HepG2 (cell line): Measurements from ENCODE around the gene HEXIM1. TPM values are rescaled to one million over a fixed set of nuclear protein-coding genes. Genes with fewer than 3 reads are reported as not detected.
A peak's percentile ranks its signal among the peaks of the same experiment; 100 is the strongest.

ENCODE experiments used
- GABPA ChIP-seq, 2 experiments: IDR thresholded peaks; 2 replicates each; pipeline ENCODE4 v1.6.1; 2011 to 2016; ENCODE audit warnings: low read depth in 2 of 2, low read length in 1 of 2, missing biosample characterization in 1 of 2, missing genetic modification characterization in 1 of 2
- PHF5A ChIP-seq: IDR thresholded peaks from one replicate; pipeline ENCODE4 v1.6.1; 2018; ENCODE audit warnings: low read depth, missing genetic modification reagents; ENCODE audit not compliant: unreplicated experiment
- REXO4 ChIP-seq: sonication (generic); formaldehyde crosslinking; IDR thresholded peaks from 2 replicates; pipeline ENCODE4 v1.8.0; 2022; ENCODE audit warnings: missing genetic modification reagents, mild to moderate bottlenecking, borderline replicate concordance
- RFXAP ChIP-seq: sonication (generic); formaldehyde crosslinking; IDR thresholded peaks from 2 replicates; pipeline ENCODE4 v1.4.0; 2020; ENCODE audit warnings: missing genetic modification reagents, borderline replicate concordance
- SP1 ChIP-seq, 2 experiments: fragments of 450-650 bp in 1 of 2; sonication (generic) in 1 of 2; formaldehyde crosslinking in 1 of 2; IDR thresholded peaks; 2 replicates each; pipeline versions ENCODE4 v1.4.0 to v1.6.1; 2016 to 2020; ENCODE audit warnings: missing genetic modification reagents in 1 of 2
- TBL1XR1 ChIP-seq: fragments of 150-350 bp; IDR thresholded peaks from 2 replicates; pipeline ENCODE4 v1.6.1; 2014; ENCODE audit warnings: borderline replicate concordance, low read length; ENCODE audit not compliant: partially characterized antibody
- TOE1 ChIP-seq: sonication (generic); formaldehyde crosslinking; IDR thresholded peaks from 2 replicates; pipeline ENCODE4 v1.4.0; 2020; ENCODE audit warnings: mild to moderate bottlenecking, missing genetic modification reagents
- ZFP37 ChIP-seq: sonication (generic); formaldehyde crosslinking; IDR thresholded peaks from 2 replicates; pipeline ENCODE4 v1.4.0; 2020; ENCODE audit warnings: missing genetic modification reagents, borderline replicate concordance
- ZNF205 ChIP-seq: IDR thresholded peaks from 2 replicates; pipeline ENCODE4 v1.6.1; 2018; ENCODE audit warnings: missing biosample characterization, missing genetic modification reagents
- ZNF607 ChIP-seq: sonication (generic); formaldehyde crosslinking; IDR thresholded peaks from 2 replicates; pipeline ENCODE4 v1.5.1; 2020; ENCODE audit warnings: missing genetic modification reagents, mild to moderate bottlenecking, borderline replicate concordance
- ZNF616 ChIP-seq: sonication (generic); formaldehyde crosslinking; IDR thresholded peaks from 2 replicates; pipeline ENCODE4 v1.5.0; 2020; ENCODE audit warnings: low read depth, mild to moderate bottlenecking, missing genetic modification reagents
- polyA plus RNA-seq, 8 experiments: library from polyadenylated mRNA; depleted of rRNA in 3 of 8; stranded (reverse) in 7 of 8; unstranded in 1 of 8; fragments of >200 nt; fragmentation: Illumina TruSeq in 4 of 8; extraction: Trizol in 4 of 8; gene quantifications; 2 replicates each; pipeline versions ENCODE4 v1.2.1 to v1.2.3, GENCODE V29; 2011 to 2016; ENCODE audit warnings: low read depth in 4 of 8, missing spikeins in 1 of 8, mixed read lengths in 1 of 8; ENCODE audit not compliant: insufficient read depth in 1 of 8
- total RNA-seq, 5 experiments: library from RNA; depleted of rRNA; stranded (reverse); fragments of >200 nt; fragmentation: Illumina TruSeq; extraction: Trizol; gene quantifications; 2 replicates each; pipeline ENCODE4 v1.2.3, GENCODE V29; 2016; ENCODE audit warnings: low read depth in 1 of 5
- TF ChIP-seq, protein P1 (sequence below): sonication (generic); formaldehyde crosslinking; IDR thresholded peaks from 2 replicates; pipeline ENCODE4 v1.5.0; 2020; ENCODE audit warnings: mild to moderate bottlenecking, missing genetic modification reagents
- TF ChIP-seq, protein P2 (sequence below): sonication (generic); formaldehyde crosslinking; IDR thresholded peaks from 2 replicates; pipeline ENCODE4 v1.5.1; 2020; ENCODE audit warnings: mild to moderate bottlenecking, missing genetic modification reagents
- TF ChIP-seq, protein P3 (sequence below): sonication (generic); formaldehyde crosslinking; IDR thresholded peaks from 2 replicates; pipeline ENCODE4 v1.8.1; 2023; ENCODE audit warnings: mild to moderate bottlenecking, inconsistent platforms, moderate library complexity, missing genetic modification reagents, borderline replicate concordance
- TF ChIP-seq, protein P4 (sequence below): sonication (generic); formaldehyde crosslinking; IDR thresholded peaks from 2 replicates; pipeline ENCODE4; 2020; ENCODE audit warnings: missing genetic modification reagents, mild to moderate bottlenecking, borderline replicate concordance
- TF ChIP-seq, protein P5 (sequence below): sonication (generic); formaldehyde crosslinking; IDR thresholded peaks from 2 replicates; pipeline ENCODE4 v1.5.1; 2020; ENCODE audit warnings: missing genetic modification reagents, mild to moderate bottlenecking, borderline replicate concordance

The HEXIM1 gene
- total and polyA plus RNA-seq, 2 of the 13 experiments (the other 11 are each of a cell fraction or from before 2014, with no cell fraction given), result 10.5 to 16.6 TPM

GRCh38 chr17:45132572-45133463 is 15.5 kb upstream of the HEXIM1 start (continued):
- TF ChIP-seq, protein P1, sequence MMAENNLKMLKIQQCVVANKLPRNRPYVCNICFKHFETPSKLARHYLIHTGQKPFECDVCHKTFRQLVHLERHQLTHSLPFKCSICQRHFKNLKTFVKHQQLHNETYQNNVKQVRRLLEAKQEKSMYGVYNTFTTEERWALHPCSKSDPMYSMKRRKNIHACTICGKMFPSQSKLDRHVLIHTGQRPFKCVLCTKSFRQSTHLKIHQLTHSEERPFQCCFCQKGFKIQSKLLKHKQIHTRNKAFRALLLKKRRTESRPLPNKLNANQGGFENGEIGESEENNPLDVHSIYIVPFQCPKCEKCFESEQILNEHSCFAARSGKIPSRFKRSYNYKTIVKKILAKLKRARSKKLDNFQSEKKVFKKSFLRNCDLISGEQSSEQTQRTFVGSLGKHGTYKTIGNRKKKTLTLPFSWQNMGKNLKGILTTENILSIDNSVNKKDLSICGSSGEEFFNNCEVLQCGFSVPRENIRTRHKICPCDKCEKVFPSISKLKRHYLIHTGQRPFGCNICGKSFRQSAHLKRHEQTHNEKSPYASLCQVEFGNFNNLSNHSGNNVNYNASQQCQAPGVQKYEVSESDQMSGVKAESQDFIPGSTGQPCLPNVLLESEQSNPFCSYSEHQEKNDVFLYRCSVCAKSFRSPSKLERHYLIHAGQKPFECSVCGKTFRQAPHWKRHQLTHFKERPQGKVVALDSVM (CRISPR knock-in tag), result 0 out of 2 replicates have a peak, but pooled peaks have one; percentile 9
- no peak for TF ChIP-seq PHF5A
- TF ChIP-seq ZNF607, result peak; percentile 82
- TF ChIP-seq, protein P2, sequence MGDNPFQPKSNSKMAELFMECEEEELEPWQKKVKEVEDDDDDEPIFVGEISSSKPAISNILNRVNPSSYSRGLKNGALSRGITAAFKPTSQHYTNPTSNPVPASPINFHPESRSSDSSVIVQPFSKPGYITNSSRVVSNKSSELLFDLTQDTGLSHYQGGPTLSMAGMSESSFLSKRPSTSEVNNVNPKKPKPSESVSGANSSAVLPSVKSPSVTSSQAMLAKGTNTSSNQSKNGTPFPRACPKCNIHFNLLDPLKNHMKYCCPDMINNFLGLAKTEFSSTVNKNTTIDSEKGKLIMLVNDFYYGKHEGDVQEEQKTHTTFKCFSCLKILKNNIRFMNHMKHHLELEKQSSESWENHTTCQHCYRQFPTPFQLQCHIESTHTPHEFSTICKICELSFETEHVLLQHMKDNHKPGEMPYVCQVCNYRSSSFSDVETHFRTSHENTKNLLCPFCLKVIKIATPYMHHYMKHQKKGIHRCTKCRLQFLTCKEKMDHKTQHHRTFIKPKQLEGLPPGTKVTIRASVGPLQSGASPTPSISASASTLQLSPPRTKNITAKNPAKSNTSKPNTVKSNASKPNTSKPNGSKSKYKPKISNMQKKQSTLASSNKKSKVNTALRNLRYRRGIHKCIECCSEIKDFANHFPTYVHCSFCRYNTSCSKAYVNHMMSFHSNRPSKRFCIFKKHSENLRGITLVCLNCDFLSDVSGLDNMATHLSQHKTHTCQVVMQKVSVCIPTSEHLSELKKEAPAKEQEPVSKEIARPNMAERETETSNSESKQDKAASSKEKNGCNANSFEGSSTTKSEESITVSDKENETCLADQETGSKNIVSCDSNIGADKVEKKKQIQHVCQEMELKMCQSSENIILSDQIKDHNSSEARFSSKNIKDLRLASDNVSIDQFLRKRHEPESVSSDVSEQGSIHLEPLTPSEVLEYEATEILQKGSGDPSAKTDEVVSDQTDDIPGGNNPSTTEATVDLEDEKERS (CRISPR knock-in tag), result peak; percentile 37; the same call in 1 of the 2 replicates
- TF ChIP-seq GABPA (IDR thresholded peaks at IDR 0.05; ENCODE audit: low read depth, low read length), result no peak
- TF ChIP-seq GABPA (CRISPR knock-in tag; IDR thresholded peaks at IDR 0.05; ENCODE audit: low read depth), result no peak
- TF ChIP-seq RFXAP (CRISPR knock-in tag), result peak; percentile 52; the same call in 1 of the 2 replicates
- TF ChIP-seq TBL1XR1, result no peak
- TF ChIP-seq, protein P3, sequence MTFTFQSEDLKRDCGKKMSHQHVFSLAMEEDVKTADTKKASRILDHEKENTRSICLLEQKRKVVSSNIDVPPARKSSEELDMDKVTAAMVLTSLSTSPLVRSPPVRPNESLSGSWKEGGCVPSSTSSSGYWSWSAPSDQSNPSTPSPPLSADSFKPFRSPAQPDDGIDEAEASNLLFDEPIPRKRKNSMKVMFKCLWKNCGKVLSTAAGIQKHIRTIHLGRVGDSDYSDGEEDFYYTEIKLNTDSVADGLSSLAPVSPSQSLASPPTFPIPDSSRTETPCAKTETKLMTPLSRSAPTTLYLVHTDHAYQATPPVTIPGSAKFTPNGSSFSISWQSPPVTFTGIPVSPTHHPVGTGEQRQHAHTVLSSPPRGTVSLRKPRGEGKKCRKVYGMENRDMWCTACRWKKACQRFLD, result peak; percentile 85; the same call in 1 of the 2 replicates
- TF ChIP-seq REXO4 (CRISPR knock-in tag), result no peak
- peak; percentile 5; the same call in 1 of the 2 replicates for TF ChIP-seq ZFP37 (CRISPR knock-in tag)
- TF ChIP-seq ZNF616 (CRISPR knock-in tag), result no peak
- TF ChIP-seq ZNF205 (CRISPR knock-in tag), result peak; percentile 54; the same call in 1 of the 2 replicates
- no peak for TF ChIP-seq TOE1 (CRISPR knock-in tag)
- TF ChIP-seq SP1 (IDR thresholded peaks at IDR 0.05), result no peak
- 0 out of 2 replicates have a peak, but pooled peaks have one; percentile 28 for TF ChIP-seq SP1 (CRISPR knock-in tag; IDR thresholded peaks at IDR 0.05)
- TF ChIP-seq, protein P4, sequence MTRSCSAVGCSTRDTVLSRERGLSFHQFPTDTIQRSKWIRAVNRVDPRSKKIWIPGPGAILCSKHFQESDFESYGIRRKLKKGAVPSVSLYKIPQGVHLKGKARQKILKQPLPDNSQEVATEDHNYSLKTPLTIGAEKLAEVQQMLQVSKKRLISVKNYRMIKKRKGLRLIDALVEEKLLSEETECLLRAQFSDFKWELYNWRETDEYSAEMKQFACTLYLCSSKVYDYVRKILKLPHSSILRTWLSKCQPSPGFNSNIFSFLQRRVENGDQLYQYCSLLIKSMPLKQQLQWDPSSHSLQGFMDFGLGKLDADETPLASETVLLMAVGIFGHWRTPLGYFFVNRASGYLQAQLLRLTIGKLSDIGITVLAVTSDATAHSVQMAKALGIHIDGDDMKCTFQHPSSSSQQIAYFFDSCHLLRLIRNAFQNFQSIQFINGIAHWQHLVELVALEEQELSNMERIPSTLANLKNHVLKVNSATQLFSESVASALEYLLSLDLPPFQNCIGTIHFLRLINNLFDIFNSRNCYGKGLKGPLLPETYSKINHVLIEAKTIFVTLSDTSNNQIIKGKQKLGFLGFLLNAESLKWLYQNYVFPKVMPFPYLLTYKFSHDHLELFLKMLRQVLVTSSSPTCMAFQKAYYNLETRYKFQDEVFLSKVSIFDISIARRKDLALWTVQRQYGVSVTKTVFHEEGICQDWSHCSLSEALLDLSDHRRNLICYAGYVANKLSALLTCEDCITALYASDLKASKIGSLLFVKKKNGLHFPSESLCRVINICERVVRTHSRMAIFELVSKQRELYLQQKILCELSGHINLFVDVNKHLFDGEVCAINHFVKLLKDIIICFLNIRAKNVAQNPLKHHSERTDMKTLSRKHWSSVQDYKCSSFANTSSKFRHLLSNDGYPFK (CRISPR knock-in tag), result peak; percentile 78
- TF ChIP-seq, protein P5, sequence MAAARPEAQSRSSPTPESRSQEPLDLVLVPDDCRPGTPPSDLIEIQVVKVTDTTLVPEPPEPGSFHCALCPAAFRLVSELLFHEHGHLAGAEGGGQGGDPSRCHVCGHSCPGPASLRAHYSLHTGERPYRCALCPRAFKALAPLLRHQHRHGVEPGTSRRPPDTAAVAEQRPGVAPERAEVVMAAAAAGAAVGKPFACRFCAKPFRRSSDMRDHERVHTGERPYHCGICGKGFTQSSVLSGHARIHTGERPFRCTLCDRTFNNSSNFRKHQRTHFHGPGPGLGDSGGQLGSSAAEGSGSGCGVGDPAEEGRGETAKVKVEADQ, result no peak
